CD4-positive, alpha-beta T cell treated with Interferon gamma for 1 hour (primary cell): ENCODE measurements around the gene RANBP1.

Source experiments
- DNase-seq: peaks from one replicate; pipeline ENCODE4 v3.0.0-alpha.2; 2020

RANBP1 gene

DNA sequence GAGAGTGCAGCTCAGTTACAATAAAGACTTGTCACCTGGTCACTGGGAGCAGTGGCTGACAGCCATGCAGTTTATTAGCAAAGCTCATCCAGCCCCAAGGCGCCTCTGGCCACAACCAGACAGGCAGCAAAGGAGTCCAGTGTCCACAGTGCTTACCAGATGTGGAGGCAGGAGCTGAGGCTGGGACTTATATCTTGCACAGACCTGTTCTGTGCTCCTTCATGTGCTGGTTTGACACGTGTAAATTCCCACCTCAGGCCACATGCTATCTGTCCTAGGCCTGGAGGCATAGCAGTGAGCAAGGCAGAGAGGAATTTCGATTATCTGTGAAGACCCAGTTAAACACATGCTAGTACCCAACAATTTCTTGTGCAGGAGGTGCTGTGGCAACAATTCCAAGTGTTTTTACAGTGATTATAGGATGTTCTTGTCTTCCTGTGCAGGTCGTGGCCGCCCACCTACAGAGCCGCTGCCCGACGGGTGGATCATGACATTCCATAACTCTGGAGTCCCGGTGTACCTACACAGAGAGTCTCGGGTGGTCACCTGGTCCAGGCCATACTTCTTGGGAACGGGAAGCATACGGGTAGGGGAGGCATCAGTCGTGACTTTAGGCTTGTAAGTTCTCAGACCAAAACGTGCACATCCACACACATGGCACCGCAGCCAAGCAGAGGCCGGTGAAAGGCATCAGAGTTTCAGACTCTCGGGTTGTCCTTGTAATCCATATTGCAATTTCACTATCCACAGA is 26.5 kb upstream of the RANBP1 start:
- DNase-seq = no peak

- no peak for DNase-seq
These were observed 25.8 kb upstream of the RANBP1 start for GRCh38 chr22:20089977-20090729.

- DNase-seq = no peak
These were observed 25.1 kb upstream of the RANBP1 start for GRCh38 chr22:20090730-20091240.

DNA sequence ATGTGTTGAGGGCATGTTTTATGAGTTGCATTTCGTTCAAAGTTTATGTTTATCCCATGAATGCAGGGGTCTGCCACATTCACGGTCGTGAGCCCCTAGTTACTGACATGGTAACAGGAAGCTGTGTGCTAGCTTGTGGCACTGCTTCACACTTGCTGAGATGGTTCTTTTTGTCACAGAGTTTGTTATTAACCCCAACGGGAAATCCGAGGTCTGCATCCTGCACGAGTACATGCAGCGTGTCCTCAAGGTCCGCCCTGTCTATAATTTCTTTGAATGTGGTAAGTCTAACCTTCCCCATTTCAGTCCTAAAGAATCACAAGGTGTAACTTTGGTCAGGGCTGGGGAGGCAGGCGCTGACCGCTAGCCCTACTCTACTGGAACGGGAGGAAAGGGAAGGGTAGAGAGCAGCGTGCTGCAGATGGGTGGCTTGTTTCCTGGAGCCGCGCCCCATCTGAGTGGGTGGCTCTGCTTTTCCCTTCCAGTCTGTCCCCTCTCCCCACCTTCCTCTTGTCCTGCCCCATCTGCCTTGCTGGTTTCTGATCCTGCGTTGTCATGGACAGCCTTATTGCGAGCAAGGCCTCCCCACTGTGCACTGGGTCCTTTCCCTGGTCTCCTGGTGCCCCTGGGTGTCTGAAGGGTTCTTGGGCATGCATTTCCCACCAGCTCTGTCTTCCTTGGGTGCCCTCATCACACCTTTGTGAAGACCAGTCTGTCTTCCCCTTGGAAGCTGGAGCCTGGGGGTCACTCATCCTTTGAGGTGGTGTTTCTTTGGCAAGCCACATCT is 24.0 kb upstream of the RANBP1 start:
- no peak for DNase-seq

DNA sequence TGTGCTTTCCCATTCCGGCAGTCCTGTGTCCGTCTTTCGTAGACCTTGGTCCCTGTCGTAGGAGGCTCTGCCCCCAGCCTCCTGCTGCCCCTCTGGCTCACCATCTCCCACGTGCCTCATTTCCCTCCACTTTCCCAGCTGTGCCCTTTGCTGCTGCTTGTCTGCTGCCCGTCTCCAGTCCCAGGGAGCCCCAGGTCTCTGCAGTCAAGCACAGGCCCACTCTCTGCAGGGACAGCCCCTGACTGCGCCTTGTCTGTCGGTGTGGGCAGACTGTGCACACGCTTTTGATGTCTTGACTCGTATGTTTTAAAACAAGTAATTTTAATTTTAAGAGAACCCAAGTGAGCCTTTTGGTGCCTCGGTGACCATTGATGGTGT is 23.4 kb upstream of the RANBP1 start:
- DNase-seq = no peak

DNA sequence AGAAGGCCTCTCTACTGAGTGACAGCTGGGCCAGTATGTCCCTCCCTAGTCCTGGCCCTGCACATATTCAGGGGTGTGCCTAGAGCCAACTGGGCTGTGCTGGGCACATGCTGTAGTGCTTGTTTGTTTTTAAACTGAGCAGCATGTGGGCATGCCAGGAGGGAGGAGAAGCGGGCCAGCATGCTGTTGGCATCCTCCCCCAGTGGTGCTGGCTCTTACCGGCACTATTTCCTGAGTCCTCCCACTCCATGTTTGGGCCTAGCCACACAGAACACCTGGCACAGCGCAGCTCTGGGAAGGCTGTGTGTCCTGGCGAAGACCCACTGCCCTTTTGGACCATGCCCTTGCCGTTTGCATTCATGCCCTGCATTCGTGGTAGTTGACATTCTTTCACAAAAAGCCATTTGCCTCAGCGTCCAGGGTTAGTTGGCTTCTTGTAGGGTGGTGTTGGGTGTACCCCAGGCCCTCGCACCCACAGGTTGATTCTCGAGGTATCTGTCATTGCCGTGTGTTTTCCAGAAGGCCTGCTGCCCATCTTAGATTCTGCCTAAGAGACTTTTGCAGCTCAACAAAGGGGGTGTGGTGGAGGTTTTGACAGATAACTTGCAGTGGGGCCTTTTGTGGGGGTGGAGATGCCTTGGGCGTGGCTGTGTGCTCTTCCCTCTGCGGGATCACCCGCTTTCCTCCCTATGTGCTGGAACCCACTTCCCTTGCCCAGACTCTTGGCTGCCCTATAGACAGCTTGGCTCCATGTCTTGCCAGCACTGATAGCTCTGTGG is 22.3 kb upstream of the RANBP1 start:
- no peak for DNase-seq

GRCh38 chr22:20094197-20094807 is 21.6 kb upstream of the RANBP1 start:
- no peak for DNase-seq

GRCh38 chr22:20095521-20095920 is 20.4 kb upstream of the RANBP1 start:
- DNase-seq = no peak

DNA sequence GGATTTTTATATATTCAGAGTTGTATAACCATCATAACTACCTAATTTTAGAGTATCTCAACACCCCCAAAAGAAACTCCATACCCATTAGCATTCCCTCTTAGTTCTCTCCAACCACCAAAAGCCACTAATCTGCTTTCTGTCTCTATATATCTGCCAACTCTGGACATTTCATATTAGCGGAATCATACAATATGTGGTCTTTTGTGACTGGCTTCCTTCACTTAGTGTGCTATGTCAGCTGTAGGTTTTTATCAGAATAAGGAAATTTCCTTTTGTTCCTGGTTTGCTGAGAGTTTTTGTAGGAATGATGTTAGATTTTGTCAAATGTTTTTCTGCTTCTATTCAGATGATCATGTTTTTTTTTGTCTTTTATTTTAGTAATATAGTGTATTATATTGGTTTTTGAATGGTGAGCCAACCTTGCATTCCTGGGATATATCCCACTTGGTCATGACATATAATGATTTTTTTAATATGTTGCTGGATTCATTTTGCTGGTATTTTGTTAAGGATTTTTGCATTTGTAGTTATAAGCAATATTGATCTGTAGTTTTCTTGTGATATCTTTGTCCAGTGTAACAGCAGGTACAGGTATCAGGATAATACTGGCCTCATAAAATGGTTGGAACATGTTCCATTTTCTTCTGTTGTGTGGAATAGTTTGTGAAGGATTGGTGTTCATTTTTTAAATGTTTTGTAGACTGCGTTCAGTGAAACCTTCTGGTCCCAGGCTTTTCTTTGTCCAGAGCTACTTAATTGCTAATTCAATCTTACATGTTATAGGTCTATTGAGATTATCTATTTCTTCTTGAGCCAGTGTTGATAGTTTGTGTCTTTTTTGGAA is 19.1 kb upstream of the RANBP1 start:
- no peak for DNase-seq

DNA sequence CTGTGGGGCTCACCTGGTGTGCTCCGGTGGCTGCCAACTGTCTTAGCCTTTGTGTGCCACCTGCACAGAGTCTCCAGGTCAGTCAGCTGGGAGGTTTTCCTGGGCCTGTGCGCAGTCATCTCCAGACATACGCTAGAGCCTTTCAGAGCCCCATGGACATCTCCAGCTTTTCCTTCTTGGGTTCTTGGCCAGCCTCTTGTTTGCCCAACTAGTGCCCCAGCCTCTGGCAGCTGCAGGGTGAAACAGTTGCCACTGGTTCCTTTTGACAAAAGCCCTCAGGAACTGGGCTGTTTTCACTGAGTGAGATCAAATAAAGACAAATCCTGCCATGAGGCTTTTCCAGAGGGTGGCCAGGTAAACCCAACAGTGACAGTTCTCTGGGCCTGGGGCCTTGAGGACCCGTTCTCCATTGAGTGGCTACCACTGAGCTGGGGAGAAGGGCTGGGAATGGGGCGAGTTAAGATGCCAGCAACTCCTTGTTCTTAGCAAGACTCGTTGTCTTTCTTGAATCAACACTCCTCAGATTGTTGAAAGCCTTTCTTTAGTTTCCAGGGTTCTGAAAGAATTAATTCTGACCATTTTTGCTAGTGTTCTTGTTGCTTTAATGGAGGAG is 16.7 kb upstream of the RANBP1 start:
- DNase-seq = no peak

DNA sequence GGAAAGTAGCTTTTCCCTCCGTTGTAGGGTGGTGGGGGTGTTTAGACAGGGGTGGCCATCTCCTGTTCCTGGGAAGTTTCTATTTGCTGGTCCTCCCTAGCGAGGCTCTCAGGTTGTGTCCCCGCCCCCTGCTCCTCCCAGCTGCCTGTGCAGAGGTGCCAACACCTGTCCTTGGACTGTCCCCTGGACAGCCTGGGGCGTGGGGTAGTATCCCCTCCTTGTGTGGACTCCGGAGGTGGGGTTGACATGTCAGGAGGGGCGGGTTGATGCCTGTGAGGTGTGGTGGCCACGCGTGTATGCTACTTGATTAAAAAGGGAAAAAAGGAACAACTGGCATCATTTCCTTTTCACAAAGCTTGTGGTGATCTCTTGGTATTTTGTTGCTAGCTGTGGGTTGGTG is 14.3 kb upstream of the RANBP1 start:
- DNase-seq = no peak

GRCh38 chr22:20102203-20102780 is 13.6 kb upstream of the RANBP1 start:
- DNase-seq = no peak

- no peak for DNase-seq
These were observed 10.3 kb upstream of the RANBP1 start for GRCh38 chr22:20105456-20106204.

DNA sequence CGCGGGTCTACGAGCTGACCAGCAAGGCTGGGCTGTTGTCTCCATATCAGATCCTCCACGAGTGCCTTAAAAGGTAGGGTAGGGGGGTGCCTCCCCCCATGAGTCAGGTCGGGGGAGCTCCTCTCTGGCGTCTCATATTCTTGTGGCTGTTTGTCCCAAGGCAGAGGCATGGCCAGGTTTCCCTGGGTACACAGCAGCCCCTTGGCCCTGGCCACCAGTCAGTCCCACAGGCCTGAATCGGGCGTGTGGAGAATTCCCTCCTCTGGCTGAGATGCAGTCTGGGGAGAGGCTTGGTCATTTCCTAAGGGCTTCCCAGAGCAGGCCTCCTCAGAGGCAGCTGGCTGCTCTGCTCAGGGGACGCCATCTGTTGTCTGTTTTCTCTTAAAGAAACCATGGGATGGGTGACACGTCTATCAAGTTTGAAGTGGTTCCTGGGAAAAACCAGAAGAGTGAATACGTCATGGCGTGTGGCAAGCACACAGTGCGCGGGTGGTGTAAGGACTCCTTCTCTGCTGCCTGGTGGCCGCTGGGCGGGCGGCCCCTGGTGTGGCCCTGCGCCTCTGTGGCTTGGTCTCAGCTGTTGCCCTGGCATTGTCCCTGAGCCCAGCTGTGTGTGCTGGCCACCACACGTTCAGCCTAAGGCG is 9.6 kb upstream of the RANBP1 start:
- DNase-seq = no peak

- DNase-seq = no peak
These were observed 9.1 kb upstream of the RANBP1 start for GRCh38 chr22:20106849-20107237.

GRCh38 chr22:20107471-20107901 is 8.4 kb upstream of the RANBP1 start:
- no peak for DNase-seq

- no peak for DNase-seq
These were observed 7.8 kb upstream of the RANBP1 start for GRCh38 chr22:20107951-20108756.

DNA sequence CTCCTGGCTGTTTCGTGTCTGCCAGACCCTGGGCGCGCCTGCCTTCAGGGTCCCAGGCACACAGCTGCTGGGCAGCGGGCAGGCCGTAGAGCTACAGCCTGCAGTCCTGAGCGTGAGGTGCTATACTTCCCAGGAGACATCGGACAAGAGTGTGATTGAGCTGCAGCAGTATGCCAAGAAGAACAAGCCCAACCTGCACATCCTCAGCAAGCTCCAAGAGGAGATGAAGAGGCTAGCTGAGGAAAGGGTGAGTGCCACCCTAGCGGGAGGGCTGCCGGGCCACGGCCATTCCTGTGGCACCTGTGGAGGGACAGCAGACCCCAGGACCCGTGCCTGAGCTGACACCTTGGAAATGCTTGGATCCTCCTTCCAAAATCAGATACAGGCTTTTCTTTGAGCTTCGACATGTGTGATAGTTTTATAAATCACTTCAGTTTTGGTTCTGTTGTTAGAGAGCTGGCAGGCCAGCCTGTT is 7.1 kb upstream of the RANBP1 start:
- no peak for DNase-seq
